ENCODE data around the gene CALHM5.

DNA sequence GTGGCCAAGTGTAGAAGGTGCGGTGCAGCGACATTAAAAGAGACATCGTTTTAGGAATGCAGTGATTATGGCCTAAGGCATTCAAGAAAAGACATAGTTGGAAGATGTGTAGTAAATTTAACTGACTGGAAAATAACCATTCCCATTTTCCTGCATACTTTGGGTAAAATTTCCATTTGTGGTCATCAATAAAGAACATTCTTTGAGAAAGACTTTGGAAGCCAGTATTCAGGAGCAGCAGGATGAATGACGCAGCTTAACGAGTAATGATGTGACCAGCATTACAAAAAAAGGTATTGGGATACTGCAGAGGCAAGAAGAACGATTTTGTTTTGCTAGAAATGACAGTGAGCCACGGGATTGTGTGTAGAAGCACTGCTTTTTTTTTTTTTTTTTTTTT lies 52.9 kb downstream of the CALHM5 start:
- TF ChIP-seq USF1 (IDR thresholded peaks at IDR 0.05) (no peak), TEAD4 (IDR thresholded peaks at IDR 0.05) (no peak)
